Breast epithelium (tissue), 3 donors: ENCODE data around the gene GNG8.

Experiments used
- POLR2A ChIP-seq: fragments of 450-650 bp; IDR thresholded peaks from one replicate; pipeline ENCODE4 v1.6.1; 2016; ENCODE audit warnings: antibody characterized with exemption, mild to moderate bottlenecking, moderate library complexity
- TF ChIP-seq, protein P1 (sequence below), 3 donors: fragments of 450-650 bp; IDR thresholded peaks; one replicate each; pipeline ENCODE4 v1.5.1; 2016 to 2017; ENCODE audit warnings: antibody characterized with exemption in 3 of 3, mild to moderate bottlenecking in 3 of 3, moderate library complexity in 3 of 3

DNA sequence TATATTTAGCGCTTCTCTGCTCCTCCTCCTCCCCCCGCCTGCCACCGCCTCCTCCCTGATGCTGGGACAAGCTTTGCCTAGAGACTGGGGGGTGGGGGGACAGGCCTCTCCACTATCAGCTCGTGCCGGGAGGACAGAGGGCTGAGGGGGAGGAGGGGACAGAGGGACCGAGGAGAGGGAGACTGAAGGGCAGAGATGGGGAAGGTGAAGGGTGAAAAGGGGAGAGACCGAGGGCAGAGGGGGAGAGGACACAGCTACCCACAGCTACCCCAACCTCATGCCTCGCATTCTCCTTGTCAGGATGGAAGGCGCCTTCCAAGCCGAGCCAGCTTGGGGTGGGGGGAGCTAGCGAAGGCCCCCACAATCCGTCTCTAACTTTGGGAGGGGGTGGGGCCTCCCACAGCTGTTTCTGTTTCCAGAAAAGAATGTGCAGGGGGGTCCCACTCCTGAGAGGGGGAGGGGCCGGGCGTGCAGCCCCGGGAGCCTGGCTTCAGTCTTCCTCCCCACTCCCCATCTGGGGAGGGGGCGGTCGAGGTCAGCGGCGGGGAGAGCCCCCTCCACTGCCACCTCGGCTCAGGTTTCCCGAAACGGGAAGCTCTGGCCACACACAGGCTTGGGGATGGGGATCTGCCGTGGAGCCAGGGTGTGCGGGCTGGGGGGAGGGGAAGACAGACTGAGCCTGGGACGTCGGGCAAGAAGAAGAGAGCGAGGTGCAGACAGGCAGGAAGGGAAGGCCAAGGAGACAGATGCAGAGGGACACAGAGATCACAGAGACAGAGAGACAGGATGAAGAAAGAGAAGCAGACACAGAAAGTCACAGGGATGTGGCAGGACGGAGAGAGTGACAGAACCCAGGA, 23.4 kb upstream of the GNG8 start:
- no peak for TF ChIP-seq POLR2A
- TF ChIP-seq, protein P1, sequence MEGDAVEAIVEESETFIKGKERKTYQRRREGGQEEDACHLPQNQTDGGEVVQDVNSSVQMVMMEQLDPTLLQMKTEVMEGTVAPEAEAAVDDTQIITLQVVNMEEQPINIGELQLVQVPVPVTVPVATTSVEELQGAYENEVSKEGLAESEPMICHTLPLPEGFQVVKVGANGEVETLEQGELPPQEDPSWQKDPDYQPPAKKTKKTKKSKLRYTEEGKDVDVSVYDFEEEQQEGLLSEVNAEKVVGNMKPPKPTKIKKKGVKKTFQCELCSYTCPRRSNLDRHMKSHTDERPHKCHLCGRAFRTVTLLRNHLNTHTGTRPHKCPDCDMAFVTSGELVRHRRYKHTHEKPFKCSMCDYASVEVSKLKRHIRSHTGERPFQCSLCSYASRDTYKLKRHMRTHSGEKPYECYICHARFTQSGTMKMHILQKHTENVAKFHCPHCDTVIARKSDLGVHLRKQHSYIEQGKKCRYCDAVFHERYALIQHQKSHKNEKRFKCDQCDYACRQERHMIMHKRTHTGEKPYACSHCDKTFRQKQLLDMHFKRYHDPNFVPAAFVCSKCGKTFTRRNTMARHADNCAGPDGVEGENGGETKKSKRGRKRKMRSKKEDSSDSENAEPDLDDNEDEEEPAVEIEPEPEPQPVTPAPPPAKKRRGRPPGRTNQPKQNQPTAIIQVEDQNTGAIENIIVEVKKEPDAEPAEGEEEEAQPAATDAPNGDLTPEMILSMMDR (IDR thresholded peaks at IDR 0.05) = no peak
